Anterior cingulate cortex (tissue), 58 donors: Measurements from ENCODE around the gene GCHFR.

Experiments used
- DNase-seq, 58 donors: peaks; one replicate each; lab custom pipeline; 2025; lab: John Stamatoyannopoulos, UW

The GCHFR gene

DNA sequence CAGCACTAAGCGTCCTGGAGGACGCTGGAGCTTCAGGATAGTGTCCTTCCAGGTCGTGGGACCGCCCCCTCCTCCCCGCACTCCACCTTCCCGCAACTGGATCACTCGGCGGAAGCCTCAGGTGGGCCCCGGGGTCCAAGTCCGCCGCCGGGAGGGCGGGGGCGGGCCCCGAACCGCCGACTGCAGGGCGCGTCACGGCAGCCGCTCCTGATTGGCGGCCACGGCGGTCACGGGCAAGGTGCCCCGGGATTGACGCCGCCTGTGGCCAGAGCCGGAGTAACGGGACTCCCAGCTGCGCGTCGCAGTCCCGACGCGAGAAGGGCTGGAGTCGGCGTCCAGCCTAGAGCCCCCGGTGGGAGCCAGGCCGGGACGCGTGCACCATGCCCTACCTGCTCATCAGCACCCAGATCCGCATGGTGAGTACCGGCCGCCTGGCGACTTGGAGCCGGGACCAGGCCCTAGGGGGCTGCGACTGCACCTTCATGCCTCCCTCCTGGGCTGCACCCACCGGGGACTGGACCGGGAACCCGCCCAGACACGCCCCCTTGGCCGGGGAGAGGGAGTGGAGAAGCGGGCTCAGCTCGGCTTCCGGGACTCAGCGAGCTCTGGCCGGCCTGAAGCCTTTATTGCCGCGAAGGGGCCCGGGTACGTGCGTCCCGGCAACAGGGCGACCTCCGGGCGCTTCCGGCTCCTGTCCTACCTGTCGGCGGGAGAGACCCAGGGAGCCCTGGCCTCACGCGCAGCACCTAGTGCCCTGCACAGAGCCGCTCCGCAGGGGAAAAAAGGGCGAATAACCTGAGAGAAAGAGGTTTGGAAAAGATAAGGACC lies at the start of gene GCHFR:
Gene GCHFR (plus strand): TSS at position 268 of the 828 bp plus-strand sequence. CDS start 113 bp downstream, at position 381.
- peak in 39 of 58 donors; percentile 13 to 70 (median 44) for DNase-seq

DNA sequence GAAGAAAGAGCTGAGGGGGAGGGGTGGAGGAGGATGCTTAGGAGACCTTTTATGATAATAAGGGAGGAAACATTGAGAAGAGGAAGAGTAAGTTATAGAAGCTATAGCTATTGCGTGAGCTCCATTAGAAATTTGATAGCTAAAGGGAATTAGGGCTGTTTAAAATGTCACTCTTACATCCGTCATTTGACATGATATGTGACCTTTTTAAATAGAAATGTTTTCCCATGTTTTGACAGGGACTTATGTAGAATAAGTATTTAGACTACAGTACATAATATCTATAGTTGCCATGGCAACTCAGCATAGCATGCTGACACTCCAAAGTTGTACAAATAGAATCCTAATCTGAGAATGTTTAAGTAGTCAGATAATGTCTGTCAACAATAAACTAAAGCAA lies 49.7 kb upstream of the GCHFR start:
- DNase-seq = no peak

DNA sequence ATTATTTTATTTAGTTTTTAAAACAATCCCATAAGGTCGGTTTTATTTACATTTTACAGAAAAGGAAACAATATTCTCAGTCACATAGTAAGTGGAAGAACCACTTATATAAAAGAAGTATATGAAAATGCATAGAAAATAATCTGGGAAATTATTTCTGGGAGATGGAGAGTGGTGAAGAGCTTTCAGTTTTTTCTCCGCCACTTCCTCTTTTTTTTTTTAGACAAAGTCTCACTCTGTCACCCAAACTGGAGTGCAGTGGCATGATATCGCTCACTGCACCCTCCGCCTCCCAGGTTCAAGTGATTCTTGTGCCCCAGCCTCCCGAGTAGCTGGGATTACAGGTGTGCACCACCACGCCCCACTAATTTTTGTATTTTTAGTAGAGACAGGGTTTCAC lies 47.7 kb upstream of the GCHFR start:
- DNase-seq = no peak

DNA sequence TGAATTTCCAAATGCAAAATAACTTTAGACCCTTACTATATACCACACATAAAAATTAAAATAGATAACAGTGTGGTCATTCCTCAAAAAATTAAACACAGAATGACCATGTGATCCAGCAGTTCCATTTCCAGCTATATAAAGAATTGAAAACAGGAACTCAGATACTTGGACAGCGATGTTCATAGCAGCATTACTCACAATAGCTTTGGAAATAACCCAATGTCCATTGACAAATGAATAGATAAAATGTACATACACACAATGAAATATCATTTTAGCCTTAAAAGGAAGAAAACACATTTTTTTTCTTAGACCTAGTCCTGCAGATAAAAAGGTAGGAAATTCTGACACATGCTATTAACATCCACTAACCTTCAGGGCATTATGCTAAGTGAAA lies 42.2 kb upstream of the GCHFR start:
- no peak for DNase-seq

DNA sequence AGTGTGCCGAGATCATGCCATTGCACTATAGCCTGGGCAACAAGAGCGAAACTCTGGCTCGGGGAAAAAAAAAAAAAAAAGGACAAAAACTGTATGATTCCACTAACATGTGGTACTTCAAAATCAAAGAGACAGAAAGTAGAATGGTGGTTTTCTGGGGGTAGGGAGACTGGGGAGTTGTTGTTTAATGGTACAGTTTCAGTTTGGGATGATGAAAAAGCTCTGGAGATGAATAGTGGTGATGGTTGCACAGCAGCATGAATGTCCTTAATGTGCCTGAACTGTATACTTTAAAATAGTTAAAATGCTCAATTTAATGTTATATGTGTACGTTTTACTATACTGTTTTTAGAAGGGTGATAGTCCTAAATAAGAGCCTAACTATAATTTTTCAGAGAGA lies 41.5 kb upstream of the GCHFR start:
- no peak for DNase-seq

DNA sequence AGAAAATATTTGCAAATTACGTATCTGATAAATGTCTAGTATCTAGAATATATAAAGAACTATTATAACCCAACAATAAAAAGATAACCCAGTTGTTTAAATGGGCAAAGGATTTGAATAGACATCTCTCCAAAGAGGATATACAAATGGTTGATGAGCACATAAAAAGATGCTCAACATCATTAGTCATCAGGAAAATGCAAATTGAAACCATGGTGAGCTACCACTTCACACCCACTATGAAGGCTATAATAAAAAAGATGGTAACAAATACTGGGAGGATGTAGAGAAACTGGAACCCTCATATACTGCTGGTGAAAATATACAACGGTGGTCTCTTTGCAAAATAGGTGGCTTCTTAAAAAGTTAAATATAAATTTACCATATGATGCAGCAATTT lies 40.9 kb upstream of the GCHFR start:
- no peak for DNase-seq

DNA sequence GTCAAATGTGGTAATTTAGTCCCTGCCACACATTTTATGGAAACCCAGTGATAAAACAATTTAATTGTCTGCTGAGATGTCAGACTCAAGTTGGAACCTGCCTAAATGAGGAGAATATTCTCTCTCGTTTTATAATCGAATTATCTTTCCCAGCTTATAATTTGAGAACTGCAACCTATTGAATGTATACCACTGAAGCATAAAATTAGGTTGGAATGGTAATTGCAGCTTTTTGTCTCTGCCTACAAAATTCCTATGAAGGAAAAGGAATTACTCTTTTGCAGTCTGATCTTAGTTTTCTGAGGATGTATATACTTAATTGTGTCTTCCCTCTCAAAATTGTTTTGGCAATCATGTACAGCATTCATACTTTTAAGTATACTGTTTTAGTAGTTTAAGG lies 39.9 kb upstream of the GCHFR start:
- DNase-seq = no peak

DNA sequence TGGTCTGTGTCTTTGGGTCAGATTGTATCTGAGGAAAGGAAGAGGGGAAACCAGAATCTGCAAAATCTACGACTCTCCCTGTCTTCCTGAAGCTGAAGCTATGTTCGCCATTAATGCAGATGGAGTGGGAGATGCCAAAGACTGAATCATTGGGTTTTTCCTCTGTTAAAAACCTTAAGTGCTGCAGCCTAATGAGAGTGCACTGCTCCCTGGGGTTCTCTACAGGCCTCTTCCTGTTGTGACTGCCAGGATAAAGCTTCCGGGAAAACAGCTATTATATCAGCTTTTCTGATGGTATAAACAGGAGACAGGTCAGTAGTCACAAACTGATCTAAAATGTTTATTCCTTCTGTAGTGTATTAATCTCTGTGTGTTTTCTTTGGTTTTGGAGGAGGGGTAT lies 32.8 kb upstream of the GCHFR start:
- no peak for DNase-seq

DNA sequence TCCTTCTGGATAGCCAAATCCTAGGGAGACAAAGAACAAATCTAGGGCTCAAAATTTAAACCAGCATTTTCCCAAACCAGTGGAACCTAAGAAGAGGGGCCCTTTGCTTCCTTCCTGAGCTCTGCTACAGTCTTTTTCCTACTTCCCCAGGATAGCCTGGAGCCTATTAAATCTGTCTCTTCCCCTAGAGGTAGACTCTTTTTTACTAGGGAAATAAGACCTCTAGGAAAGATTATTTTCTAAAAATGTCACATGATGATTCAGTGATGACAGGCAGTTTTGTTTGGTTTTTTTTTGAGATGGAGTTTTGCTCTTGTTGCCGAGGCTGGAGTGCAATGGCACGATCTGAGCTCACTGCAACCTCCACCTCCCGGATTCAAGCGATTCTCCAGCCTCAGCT lies 27.3 kb upstream of the GCHFR start:
- DNase-seq = no peak

DNA sequence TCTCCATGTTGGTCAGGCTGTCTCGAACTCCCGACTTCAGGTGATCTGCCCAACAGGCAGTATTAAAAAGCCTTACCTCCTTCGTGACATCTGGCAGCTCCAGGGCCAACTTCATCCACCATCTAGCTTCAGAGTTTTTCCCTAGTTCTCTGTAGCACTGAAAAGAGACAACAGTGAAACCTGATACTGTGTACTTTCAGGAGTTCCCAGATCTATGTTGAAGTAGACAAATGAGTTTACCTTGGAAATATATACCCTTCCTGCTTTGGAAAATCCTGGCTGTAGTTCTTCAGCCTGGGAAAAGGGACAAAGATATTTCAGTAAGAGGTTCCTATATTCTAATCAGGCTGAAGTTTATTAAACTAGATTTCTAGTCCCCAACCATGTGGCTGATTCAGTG lies 26.8 kb upstream of the GCHFR start:
- DNase-seq = no peak

DNA sequence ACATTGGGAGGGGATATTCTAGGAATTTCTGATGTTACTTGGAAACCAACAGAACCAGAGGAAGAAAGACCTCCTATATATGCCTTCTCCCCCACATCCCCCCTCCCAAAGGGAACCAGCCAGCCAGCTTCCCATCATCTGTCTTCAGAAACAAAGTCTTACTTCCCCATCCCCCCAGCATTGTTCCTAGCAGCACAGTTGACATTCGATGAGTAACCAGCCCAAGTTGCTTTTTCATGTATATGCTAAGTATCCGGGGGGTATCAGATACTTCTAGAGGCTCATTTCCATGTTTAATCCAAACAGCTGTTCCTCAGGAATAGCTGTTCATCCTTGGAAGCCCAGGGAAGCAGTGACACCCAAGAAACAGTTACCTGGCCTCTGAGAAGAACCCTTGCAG lies 24.8 kb upstream of the GCHFR start:
- no peak for DNase-seq

DNA sequence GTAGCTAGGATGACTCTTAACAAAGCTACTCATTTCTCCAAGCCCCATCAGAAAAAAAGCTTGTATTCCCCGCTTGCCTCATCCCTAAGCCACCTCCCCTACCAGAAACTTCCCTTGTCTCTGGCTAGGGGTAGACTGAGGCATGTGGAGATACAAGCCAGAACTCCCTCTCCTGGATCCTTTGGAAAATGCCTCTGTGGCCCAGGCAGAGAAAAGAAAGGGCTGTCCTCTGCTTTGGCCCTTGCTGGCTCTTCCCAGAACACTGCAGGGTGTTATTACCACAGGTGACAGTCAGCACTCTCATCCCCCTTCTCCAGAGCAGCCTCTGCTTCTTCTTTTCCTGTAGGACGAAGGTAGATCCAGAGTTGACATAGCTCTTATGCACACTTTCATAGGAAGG lies 24.0 kb upstream of the GCHFR start:
- DNase-seq = no peak

DNA sequence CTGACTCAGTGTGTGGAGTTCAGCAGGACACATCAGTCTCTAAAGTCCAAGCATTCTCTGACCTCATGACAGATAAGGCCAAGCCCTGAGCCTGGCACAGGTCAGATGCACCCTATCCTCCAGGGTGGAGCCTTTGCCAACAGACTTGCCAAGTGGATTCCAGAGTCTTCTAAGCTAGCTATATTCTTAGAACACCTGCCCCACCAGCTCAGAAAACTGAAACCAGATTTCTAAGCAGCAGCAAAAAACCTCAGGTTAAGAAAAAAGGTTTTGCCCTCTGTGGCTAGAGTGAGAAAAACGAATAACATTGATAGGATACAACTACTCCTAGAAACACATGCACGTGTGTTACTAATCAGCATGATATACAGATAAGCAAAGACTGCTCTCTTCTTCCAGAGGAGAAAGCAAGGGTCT lies 20.4 kb upstream of the GCHFR start:
- no peak for DNase-seq

DNA sequence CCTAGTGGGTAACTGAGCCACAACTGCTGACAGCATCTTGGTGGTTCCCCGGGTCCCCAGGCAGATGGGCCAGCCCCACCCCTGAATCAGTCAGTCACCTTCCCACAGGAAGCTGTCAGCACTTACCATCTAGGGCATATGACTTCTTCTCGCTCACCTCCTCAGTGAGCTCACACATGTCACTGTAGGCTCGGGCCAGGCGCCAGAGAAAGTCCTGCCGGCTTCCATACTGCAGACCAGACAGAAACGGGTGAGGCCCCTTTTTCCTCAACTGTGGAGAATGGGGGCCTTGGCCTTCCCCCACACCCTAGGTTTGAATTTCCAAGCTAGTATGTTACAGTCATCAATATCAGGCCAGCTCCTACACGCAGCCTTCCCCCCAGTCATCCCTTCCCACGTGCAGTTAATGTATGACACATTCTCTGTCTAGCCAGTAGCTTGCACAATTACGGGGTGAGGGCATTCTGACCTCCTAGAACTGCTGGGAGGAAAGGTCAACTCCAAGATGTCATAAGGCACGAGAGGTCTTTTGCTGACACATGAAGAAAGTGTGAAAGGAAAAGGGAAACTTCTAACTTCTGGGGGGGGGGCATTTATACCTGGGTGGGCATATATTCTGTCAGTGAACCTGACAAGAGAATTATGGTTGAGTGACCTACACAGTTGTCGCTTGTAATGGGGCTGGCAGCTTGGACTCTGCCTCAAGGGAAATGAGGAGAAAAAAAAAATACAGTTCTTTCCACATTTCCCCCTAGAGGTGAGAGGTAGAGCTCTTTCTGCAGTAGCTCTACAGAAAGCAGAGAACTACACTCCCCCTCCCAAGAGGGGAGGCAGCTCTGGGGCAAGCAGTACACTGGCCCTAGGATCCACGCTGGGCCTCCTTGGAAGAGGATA lies 19.7 kb upstream of the GCHFR start:
- no peak for DNase-seq

DNA sequence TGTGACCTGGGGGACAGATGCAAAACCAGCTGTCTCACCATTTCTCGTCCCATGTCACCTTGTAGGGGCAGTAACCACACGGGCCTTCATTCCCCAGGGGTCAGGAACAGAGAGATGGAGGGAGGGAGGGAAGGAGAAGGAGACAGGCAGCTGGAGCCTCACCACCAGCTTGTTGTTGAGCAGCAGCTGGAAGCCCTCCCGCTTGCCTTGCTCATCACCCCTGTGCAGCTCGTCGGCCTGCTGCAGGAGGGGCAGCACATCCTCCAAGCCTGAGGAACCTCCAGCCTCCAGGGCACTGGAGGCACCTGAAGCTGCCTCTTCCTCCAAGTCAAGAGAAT lies 19.1 kb upstream of the GCHFR start:
- DNase-seq = no peak

DNA sequence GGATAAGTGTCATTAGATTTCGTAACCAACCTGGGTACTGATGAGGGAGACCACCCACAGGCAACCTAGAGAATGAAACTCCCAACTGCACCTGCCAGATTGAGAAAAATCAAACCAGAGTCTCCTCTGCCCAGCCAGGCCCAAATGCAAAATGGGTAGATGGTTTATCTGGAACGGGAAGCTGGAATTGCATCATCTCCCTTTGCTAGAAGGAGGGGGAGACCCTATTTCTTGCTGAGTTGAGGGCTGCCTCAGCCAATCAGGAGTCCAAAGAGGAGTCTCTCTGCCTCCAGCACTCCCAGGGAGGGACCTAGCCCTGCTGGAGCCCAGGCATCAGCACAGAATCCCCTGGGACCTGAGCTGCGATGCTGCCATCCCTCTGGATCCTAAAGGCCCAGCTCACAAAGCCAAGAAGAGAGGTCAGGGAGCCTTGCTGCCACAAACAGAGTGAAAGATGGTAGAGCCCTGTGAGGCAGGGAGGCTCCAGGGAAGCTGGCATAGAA lies 16.9 kb upstream of the GCHFR start:
- DNase-seq = no peak

DNA sequence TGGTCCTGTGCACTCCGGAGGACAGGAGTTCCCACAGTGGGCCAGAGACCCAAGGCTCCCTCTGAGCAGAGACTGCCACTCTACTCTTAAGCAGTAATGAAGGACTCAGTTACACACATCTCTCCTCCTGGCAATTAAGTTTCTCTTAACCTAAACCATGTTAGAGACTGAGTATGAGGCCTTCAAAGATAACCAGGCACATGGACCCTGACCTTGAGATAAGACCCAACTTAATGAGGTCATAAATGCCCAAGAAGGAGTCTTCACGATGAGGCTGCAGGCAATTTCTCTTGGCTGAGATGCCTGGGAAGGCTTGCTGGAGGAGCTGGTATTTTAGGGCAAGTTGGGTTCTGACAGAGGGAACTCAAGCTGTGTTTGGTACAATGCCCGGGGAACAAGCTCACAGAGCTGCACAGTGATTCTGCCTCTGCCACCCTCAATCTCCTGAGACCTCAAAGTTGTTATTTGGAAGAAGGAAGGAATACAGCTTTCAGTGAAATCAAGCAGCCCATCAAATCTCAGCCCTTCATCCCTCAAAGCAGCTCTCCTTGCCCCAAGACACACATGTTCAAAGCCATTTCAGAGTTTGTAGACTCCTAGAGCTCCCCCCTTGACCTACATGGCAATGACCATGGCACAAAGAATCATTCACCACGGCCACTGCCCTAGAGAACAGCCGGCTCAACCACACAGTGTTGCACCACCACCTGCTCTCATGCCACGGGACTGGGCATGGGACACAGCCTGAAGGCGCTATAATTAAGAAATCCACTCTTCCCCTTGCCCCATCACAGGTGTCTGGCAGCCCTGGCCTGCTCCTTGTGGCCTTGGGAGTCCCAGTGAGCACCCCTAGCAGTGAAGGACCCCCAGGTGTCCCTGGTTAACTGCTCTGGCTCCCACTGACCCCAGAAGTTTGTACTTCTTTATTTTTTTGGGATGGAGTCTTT lies 15.9 kb upstream of the GCHFR start:
- no peak for DNase-seq

DNA sequence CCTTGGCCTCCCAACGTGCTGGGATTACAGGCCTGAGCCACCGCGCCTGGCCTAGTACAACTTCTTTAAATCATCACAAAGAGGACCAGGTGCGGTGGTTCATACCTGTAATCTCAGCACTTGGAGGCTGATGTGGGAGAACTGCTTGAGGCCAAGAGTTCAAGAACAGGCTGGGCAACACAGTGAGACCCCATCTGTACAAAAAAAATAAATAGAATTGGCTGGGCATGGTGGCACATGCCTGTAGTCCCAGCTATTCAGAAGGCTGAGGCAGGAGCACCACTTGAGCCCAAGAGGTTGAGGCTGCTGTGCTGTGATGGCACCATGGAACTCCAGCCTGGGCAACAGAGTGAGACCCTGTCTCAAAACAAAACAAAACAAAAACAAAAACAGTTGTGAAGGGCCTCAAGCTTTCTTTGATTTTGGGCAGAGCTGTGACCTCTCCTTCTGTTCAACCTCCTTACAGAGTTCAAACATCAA lies 14.7 kb upstream of the GCHFR start:
- no peak for DNase-seq

DNA sequence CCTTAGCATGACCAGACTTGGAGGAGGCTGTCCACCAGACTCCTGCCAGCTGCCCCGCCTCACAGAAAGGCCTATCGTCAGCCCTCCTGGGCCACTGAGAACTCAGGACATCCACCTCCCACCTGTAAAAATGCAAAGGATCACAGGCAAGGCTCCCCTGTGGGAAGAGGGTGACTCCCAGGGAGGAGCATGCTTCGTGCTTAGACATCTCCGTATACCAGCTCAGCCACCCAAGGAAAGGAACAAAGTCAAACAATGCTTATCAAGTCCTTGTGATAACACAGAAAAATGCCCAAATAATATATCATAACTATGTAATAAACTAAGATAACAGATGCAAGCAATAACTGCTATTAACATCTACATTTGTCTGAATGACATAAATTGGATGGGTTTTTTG lies 13.0 kb upstream of the GCHFR start:
- no peak for DNase-seq

DNA sequence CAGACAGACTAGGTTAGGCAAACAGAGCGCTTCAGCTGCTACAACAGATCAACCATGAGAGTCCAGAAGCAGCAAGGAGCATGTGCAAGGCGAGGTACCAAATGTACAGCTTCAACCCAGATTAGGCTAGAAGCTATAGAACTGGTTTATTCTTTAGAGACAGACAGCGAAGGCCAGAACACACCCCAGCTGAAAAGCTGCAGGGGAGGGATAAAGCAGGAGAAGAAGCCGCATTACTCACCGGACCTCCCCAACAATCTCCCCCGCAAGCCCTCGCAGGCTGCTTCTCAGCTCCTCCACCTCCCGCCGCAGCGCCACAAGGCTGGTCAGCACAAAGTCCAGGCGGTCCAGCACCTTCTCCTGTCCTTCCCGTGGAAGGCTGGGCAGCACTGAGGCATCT lies 12.1 kb upstream of the GCHFR start:
- DNase-seq = peak in 2 of 58 donors; percentile 15 to 26
